ENCODE data around the gene TNFSF12.
A peak's percentile ranks its signal among the peaks of the same experiment; 100 is the strongest.

TNFSF12 gene

GRCh38 chr17:7572588-7573323, 23.9 kb downstream of the TNFSF12 start:
- DNase-seq = peak; percentile 99 to 100

GRCh38 chr17:7573324-7574080, 24.6 kb downstream of the TNFSF12 start:
- DNase-seq = peak; percentile 90 to 92

GRCh38 chr17:7574176-7574953, 25.5 kb downstream of the TNFSF12 start:
- DNase-seq = no peak

GRCh38 chr17:7575481-7575883, 26.6 kb downstream of the TNFSF12 start:
- no peak for DNase-seq

GRCh38 chr17:7575959-7576358, 27.1 kb downstream of the TNFSF12 start:
- no peak for DNase-seq

- no peak for DNase-seq
Measured at GRCh38 chr17:7576432-7576937, 27.6 kb downstream of the TNFSF12 start.

GRCh38 chr17:7577327-7578199, 28.7 kb downstream of the TNFSF12 start:
- no peak for DNase-seq

GRCh38 chr17:7579001-7579833, 30.4 kb downstream of the TNFSF12 start, which contains the start of gene CD68:
Gene CD68 (plus strand): TSS chr17:7579638. CDS start chr17:7579678, 40 bp downstream.
- peak; percentile 64 to 80 for DNase-seq

GRCh38 chr17:7579834-7580603, 31.2 kb downstream of the TNFSF12 start:
- DNase-seq = peak in 1 of 2 experiments; percentile 34

- DNase-seq = no peak
Measured at GRCh38 chr17:7580604-7581575, 32.0 kb downstream of the TNFSF12 start.

- DNase-seq = no peak
Measured at GRCh38 chr17:7582396-7583252, 33.8 kb downstream of the TNFSF12 start.

- DNase-seq = peak; percentile 91 to 94
Measured at GRCh38 chr17:7583253-7584109, 34.6 kb downstream of the TNFSF12 start, which contains the start of gene MPDU1. Gene MPDU1 (plus strand): TSS chr17:7583852. CDS start chr17:7583863, 11 bp downstream.

- no peak for DNase-seq
Measured at GRCh38 chr17:7586673-7587419, 38.0 kb downstream of the TNFSF12 start.

GRCh38 chr17:7587420-7588151, 38.7 kb downstream of the TNFSF12 start:
- DNase-seq = no peak

GRCh38 chr17:7588553-7589203, 39.8 kb downstream of the TNFSF12 start:
- DNase-seq = no peak

All from stimulated activated CD4-positive, alpha-beta T cell treated with anti-CD3 and anti-CD28 coated beads, Interleukin-4, amount 100 ng/mL, for 4 hours (primary cell).